Stimulated activated CD4-positive, alpha-beta T cell treated with anti-CD3 and anti-CD28 coated beads, Interleukin-1b, Interleukin-23, amount 100 ng/mL, for 48 hours (primary cell): ENCODE results near the gene INPP4B.

Experiments
- DNase-seq: peaks from one replicate; pipeline ENCODE4 v3.0.0-alpha.2; 2020

The INPP4B gene

GRCh38 chr4:142719854-142720541 lies 126.1 kb downstream of the INPP4B start:
- no peak for DNase-seq

- no peak for DNase-seq
Measured at GRCh38 chr4:142718981-142719380, 127.1 kb downstream of the INPP4B start.

- DNase-seq = no peak
Measured at GRCh38 chr4:142715727-142716126, 130.4 kb downstream of the INPP4B start.

GRCh38 chr4:142713282-142714030 lies 132.6 kb downstream of the INPP4B start:
- DNase-seq = no peak

GRCh38 chr4:142708231-142708630 lies 137.9 kb downstream of the INPP4B start:
- no peak for DNase-seq

- no peak for DNase-seq
Measured at GRCh38 chr4:142707401-142707800, 138.7 kb downstream of the INPP4B start.

GRCh38 chr4:142706381-142706780 lies 139.7 kb downstream of the INPP4B start:
- DNase-seq = no peak

GRCh38 chr4:142705820-142706219 lies 140.3 kb downstream of the INPP4B start:
- DNase-seq = no peak

- no peak for DNase-seq
Measured at GRCh38 chr4:142703694-142704309, 142.3 kb downstream of the INPP4B start.

- DNase-seq = no peak
Measured at GRCh38 chr4:142701017-142701416, 145.1 kb downstream of the INPP4B start.

- DNase-seq = no peak
Measured at GRCh38 chr4:142700531-142700930, 145.6 kb downstream of the INPP4B start.

- no peak for DNase-seq
Measured at GRCh38 chr4:142698552-142698951, 147.5 kb downstream of the INPP4B start.

- no peak for DNase-seq
Measured at GRCh38 chr4:142697928-142698327, 148.2 kb downstream of the INPP4B start.

GRCh38 chr4:142697320-142697719 lies 148.8 kb downstream of the INPP4B start:
- no peak for DNase-seq

- no peak for DNase-seq
Measured at GRCh38 chr4:142696334-142697122, 149.6 kb downstream of the INPP4B start.

GRCh38 chr4:142690406-142691163 lies 155.5 kb downstream of the INPP4B start:
- DNase-seq = no peak

GRCh38 chr4:142687547-142688275 lies 158.4 kb downstream of the INPP4B start:
- no peak for DNase-seq

GRCh38 chr4:142686081-142686480 lies 160.0 kb downstream of the INPP4B start:
- no peak for DNase-seq

- DNase-seq = no peak
Measured at GRCh38 chr4:142683997-142684396, 162.1 kb downstream of the INPP4B start.

GRCh38 chr4:142683503-142683902 lies 162.6 kb downstream of the INPP4B start:
- no peak for DNase-seq

- DNase-seq = no peak
Measured at GRCh38 chr4:142671516-142671915, 174.6 kb downstream of the INPP4B start.

- no peak for DNase-seq
Measured at GRCh38 chr4:142663828-142664227, 182.3 kb downstream of the INPP4B start.
